Lower leg skin (tissue), 4 donors: Measurements from ENCODE around the gene GIPR. TPM values are rescaled to one million over a fixed set of nuclear protein-coding genes. Genes with fewer than 3 reads are reported as not detected.
"Not testable (repeated sequence)": the region's sequence is repeated elsewhere in the genome, so short reads cannot be mapped to it uniquely, and the experiment has no call there.

Experiments used
- DNase-seq, 2 donors: peaks; one replicate each; pipeline ENCODE4 v3.0.0-alpha.2; 2019; ENCODE audit warnings: low spot score in 2 of 2
- H3K4me3 ChIP-seq: fragments of 200-600 bp; sonication (generic); 2 replicates; pipeline ENCODE4 v1.5.1; 2017; ENCODE audit warnings: mild to moderate bottlenecking, low read depth; ENCODE audit not compliant: poor library complexity, severe bottlenecking
- CTCF ChIP-seq, 3 donors: fragments of 450-650 bp; IDR thresholded peaks; one replicate each; pipeline ENCODE4 v1.5.1; 2016; ENCODE audit warnings: antibody characterized with exemption in 3 of 3, mild to moderate bottlenecking in 3 of 3, moderate library complexity in 2 of 3
- POLR2A ChIP-seq, 2 donors: fragments of 450-650 bp; IDR thresholded peaks; one replicate each; pipeline ENCODE4 v1.6.1; 2016 to 2017; ENCODE audit warnings: antibody characterized with exemption in 2 of 2, mild to moderate bottlenecking in 1 of 2, moderate library complexity in 1 of 2
- WGBS, 2 donors: methylation state at CpG; one replicate each; pipeline ENCODE4 v1.1.5; 2018; 5-methylcytosine and 5-hydroxymethylcytosine counted together
- intact Hi-C: fragments of 100-400 bp; cut with DNase I; formaldehyde crosslinking; loops from one replicate; pipeline ENCODE4 v1.15.0; 2023; ENCODE audit warnings: low total_unique reads
- total RNA-seq, 4 donors: library from RNA; depleted of rRNA; stranded (reverse); fragments of >200 nt; gene quantifications; one replicate each; pipeline ENCODE4 v1.1.0, GENCODE V29; 2016

Gene GIPR
- total RNA-seq = 1 to 10 TPM; 1.4 to 3.9 (median 2.0) TPM

GRCh38 chr19:45667620-45668341, at the start of gene GIPR:
Gene GIPR, plus strand, starts transcription at chr19:45668221. Its CDS starts 1,300 bp downstream, at chr19:45669521.
- intact Hi-C loops = no loop called here
- no peak for TF ChIP-seq POLR2A (IDR thresholded peaks at IDR 0.05)
- TF ChIP-seq CTCF (IDR thresholded peaks at IDR 0.05) = no peak
- H3K4me3 ChIP-seq = no peak within 1 kb of the TSS
- peak; percentile 41 to 91 for DNase-seq
- WGBS, 2 donors = 15 to 17% methylated on average over 9 of the region's 15 CpGs

GRCh38 chr19:45621389-45621788, 46.6 kb upstream of the GIPR start:
- no peak for TF ChIP-seq POLR2A (IDR thresholded peaks at IDR 0.05)
- 92 to 93% methylated on average over 17 of the region's 17 CpGs for WGBS, 2 donors
- DNase-seq = no peak
- H3K4me3 ChIP-seq = no peak overlapping the region
- intact Hi-C loops = no loop called here

GRCh38 chr19:45621976-45622503, 46.0 kb upstream of the GIPR start:
- H3K4me3 ChIP-seq = no peak overlapping the region
- 91 to 93% methylated on average over 6 of the region's 6 CpGs for whole genome bisulfite sequencing, 2 donors
- no peak for DNase-seq
- intact Hi-C loops = no loop called here
- TF ChIP-seq POLR2A (IDR thresholded peaks at IDR 0.05) (no peak), CTCF (IDR thresholded peaks at IDR 0.05) (no peak)

GRCh38 chr19:45623984-45624383, 44.0 kb upstream of the GIPR start:
- DNase-seq = no peak
- no peak for TF ChIP-seq POLR2A (IDR thresholded peaks at IDR 0.05)
- no peak for TF ChIP-seq CTCF (IDR thresholded peaks at IDR 0.05)
- no peak overlapping the region for H3K4me3 ChIP-seq
- intact Hi-C loops = no loop called here
- 88 to 91% methylated on average over 1 of the region's 1 CpG for WGBS, 2 donors

GRCh38 chr19:45628219-45628618, 39.8 kb upstream of the GIPR start:
- intact Hi-C loops, H3K4me3 ChIP-seq, DNase-seq: not testable (repeated sequence)
- WGBS, 2 donors = 94 to 98% methylated on average over 7 of the region's 7 CpGs

- 79 to 92% methylated on average over 4 of the region's 4 CpGs for WGBS, 2 donors
- DNase-seq = no peak
- intact Hi-C loops = no loop called here
- TF ChIP-seq CTCF (IDR thresholded peaks at IDR 0.05) = no peak
- no peak for TF ChIP-seq POLR2A (IDR thresholded peaks at IDR 0.05)
- no peak overlapping the region for H3K4me3 ChIP-seq
Measured at GRCh38 chr19:45629704-45630103, 38.3 kb upstream of the GIPR start.

GRCh38 chr19:45630463-45630862, 37.6 kb upstream of the GIPR start:
- WGBS, 2 donors = 62 to 69% methylated on average over 2 of the region's 2 CpGs
- no peak for DNase-seq
- no peak overlapping the region for H3K4me3 ChIP-seq
- intact Hi-C loops = no loop called here
- no peak for TF ChIP-seq POLR2A (IDR thresholded peaks at IDR 0.05)
